GM23248 (cell line): ENCODE data around the gene NFATC3.

Experiments used
- EZH2 ChIP-seq: fragments of 200-600 bp; sonication (generic); IDR thresholded peaks from 2 replicates; pipeline ENCODE4 v1.6.1; 2018; ENCODE audit warnings: antibody characterized with exemption, mild to moderate bottlenecking; ENCODE audit not compliant: insufficient read depth, poor library complexity, severe bottlenecking
- EZH2phosphoT487 ChIP-seq: fragments of 200-600 bp; sonication (generic); IDR thresholded peaks from 2 replicates; pipeline ENCODE4 v1.6.1; 2018; ENCODE audit warnings: antibody characterized with exemption, moderate library complexity, mild to moderate bottlenecking, low read depth; ENCODE audit not compliant: insufficient read depth

DNA sequence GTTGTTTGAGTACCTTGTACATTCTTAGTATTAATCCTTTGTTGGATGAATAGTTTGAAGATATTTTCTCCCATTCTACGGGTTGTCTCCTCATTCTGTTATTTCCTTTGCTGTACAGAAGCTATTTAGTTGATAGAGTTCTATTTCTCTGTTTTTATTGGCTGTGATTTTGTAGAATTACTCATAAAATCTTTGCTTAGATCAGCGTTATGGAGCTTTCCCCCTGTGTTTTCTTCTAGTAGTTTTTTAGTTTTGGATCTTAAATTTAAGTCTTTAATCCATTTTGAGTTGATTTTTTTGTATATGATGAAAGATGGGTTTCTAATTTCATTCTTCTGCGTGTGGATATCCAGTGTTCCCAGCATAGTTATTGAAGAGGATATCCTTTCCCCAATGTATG, 45.4 kb downstream of the NFATC3 start:
- TF ChIP-seq EZH2phosphoT487 (no peak), EZH2 (no peak)
